Left forelimb (tissue), 1 donor: Measurements from ENCODE around the gene MEIOSIN.
"Not testable (repeated sequence)": the region's sequence is repeated elsewhere in the genome, so short reads cannot be mapped to it uniquely, and the experiment has no call there.

ENCODE experiments used
- DNase-seq: peaks from one replicate; pipeline ENCODE4 v3.0.0-alpha.2; 2018; ENCODE audit warnings: low spot score

The MEIOSIN gene, protein sequence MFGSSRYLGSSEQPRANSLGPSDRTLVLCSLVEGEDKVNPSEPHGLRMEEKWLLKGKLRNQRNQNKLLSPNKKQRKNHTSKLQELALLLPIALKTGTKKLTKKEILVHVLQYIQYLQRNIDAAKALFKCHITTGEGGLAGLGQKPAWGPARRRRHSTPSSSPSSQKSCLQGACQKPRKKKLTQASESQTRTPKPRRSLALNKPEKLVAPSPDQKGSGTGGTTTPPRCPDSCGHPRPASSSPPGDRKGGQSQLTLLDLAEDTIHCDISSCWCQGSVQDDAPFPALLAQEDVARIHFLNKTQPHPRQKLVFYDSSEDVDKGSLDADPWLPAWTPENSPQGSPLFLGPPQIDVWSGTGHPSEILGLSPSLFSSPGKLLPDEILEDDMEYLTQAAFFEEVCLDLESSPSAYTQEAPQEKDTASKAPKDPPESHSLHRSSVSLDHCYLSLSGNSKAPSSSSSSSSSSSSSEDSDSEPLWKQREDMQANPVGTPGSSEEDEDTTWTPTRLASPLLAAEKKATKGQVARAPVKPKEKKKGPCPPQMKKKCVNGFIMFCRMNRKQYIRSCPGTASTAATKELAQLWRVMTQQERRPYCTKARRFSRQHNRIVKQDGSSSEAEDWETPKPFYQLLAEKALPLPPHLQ

DNA sequence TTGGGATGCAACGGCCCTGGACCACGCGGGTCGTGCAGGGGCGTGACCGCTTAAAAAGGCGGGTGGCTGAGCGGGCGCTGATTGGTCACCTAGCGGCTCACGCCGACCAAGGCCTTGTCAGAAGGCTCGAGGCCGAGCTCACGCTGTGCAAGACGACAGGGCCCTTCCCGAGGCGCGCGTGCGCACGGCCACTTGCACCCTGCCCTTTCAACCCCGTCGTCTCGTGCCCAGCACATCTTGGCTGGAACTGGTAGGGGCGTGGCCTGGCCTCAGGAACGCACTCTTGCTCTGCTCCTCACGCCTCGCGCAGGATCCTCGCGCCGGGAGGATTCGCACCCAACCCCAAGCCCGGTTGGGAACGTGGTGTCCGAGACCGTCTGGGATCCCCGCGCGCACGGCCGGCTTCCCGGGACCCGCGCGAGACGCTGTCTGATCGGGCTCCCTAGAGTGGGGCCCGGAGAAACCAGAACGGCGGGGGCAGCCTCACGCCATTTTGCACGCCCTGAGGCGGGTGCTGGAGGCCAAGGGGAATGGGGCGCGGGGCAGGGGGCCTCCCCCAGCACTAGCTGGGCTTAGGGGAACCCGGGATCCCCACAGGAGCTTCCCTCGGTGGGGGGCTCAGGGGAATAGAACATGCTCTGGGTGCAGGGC lies at the start of gene MEIOSIN:
Gene MEIOSIN, plus strand, starts transcription at position 280 of the 651 bp plus-strand sequence. CDS start 1,938 bp downstream, outside the sequence.
- no peak for DNase-seq

DNA sequence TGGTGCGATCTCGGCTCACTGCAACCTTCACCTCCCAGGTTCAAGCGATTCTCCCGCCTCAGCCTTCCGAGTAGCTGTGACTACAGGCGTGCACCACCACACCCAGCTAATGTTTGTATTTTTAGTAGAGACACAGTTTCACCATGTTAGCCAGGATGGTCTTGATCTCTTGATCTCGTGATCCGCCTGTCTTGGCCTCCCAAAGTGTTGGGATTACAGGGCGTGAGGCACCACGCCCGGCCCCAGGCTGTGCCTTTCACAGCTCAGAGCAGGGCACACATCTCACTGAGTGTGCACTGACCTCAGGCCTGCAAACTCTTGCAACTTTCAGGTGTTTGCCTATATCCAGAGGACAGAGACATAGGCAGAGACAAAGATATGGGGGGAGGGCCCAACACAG lies 48.2 kb upstream of the MEIOSIN start:
- not testable (repeated sequence) for DNase-seq

DNA sequence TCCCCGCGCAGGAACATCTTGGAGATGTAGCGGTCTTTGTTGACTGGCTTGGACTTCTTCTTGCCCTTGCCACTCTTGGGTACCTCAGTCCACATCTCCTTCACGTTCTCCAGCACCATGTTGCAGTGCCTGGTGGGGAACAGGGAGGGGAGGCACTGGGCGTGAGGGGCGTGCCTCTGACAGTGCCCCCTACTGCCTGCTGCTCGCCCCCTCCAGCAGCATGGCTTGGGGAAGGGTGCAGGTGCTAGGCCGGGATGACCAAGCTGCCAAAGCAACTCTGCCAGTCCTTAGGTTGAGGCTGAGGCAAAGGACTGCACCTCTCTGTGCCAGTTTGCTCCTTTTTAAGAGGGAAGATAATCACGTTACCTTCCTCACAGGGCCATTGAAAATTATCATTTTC lies 45.6 kb upstream of the MEIOSIN start:
- no peak for DNase-seq

DNA sequence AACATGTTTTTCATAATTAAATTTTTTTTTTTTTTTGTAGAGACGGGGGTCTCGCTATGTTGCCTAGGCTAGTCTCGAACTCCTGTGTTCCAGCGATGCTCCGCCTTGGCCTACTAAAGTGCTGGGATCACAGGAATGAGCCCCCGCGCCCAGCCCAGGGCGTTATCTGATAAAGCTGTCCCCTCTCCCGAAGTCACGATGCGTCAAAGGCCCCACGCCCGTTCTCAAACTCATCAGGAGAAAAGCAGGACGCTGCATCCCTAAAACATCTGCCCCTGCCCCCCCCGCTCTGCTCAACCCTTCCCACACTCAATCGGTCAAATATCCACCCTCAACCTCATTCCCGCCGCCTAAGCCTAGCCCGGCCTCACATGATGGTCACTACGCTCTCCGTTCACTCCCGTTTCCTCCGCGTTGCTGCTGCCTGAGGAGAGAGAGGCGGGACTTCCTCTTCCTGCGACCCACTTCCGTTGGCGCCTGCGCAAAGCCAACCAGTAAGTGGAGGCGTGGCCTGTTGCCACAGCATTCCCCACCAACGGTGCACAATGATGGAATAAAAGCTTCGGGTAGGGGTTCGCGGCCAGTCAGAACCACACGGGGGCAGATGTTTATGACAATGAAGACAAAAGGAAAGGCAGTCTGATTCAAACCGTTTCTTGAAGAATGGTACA lies 41.6 kb upstream of the MEIOSIN start, which contains the start of gene SNRPD2:
Gene SNRPD2, minus strand, starts transcription at position 438 of the 671 bp plus-strand sequence. Its CDS starts 65 bp downstream, at position 373.
- DNase-seq, result no peak

DNA sequence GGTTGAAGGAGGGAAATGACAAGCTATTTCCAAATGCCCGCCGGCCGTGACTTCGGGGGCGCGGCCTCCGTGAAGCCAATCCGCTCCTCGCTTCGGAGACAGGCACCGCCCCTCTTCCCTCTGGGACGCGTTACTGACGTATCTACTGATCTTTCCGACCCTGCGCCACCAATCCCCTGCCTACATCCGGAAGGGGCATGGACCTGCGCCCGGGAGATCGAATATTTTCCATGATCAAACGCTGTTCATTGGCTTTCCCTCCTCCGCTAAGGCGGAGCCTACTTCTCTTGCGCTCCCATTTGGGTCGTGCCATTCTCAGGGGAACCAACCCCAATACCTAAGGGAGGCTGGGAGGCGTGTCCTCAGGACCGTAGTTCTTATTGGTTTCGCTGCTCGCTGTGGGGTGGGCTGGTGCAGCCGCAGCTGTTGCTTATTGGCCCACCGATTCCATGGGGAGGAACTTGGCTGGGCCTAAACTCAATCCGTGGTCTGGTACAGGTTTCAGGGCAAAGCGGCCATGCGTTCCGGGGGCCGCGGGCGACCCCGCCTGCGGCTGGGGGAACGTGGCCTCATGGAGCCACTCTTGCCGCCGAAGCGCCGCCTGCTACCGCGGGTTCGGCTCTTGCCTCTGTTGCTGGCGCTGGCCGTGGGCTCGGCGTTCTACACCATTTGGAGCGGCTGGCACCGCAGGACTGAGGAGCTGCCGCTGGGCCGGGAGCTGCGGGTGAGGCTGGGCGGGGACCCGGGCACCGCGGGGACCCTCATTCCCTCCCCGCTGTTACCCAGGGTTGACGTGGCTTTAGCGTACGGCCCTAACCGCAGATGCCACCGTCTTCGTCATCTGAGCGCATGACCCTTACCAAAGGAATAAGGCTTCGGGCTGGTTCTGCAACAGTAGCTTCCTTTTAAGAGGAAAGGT lies 40.8 kb upstream of the MEIOSIN start, which contains the start of gene QPCTL:
Gene QPCTL, plus strand, starts transcription at position 480 of the 919 bp plus-strand sequence. Its CDS starts 38 bp downstream, at position 518.
- peak; percentile 95 for DNase-seq

DNA sequence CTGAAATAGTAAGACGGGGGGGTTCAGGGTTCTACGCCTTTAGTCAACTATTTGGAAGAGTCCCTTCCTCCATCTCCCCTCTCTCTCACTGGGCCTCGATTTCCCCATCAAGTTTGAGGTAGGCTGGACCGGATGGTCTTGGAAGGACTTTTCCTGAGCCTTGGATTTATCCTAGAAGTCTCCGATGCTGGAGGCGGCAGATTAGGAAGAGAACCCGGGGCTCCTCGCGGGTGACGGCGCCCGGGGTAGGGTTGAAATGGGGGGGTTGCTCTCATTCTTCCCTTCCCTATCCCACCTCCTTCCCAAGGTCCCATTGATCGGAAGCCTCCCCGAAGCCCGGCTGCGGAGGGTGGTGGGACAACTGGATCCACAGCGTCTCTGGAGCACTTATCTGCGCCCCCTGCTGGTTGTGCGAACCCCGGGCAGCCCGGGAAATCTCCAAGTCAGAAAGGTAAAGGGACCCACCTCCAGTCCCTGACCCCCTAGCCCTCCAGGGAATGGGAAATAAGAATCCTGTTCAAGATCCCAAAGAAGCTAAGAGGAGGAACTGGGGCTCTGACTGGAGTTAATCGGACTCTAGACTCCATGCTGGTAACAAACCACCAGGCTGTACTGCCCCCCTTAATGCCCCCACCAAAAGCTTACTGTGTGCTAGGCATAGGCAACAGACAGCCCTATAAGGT lies 40.0 kb upstream of the MEIOSIN start:
- peak; percentile 83 for DNase-seq

DNA sequence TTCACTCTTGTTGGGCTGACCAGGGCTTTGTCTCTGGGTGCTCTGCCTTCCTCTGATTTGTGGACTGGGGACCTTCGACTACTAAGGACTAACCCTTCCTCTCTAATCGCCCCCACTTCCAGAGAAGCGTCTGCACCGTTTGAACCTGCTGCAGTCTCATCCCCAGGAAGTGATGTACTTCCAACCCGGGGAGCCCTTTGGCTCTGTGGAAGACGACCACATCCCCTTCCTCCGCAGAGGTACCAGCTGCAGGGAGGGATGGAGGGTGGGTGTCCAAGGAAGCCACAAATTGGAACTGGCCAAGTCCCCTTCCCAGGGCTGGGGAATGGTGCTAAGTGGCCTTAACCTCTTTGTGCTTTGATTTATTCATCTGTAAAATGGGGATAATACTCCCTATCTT lies 31.6 kb upstream of the MEIOSIN start:
- no peak for DNase-seq

DNA sequence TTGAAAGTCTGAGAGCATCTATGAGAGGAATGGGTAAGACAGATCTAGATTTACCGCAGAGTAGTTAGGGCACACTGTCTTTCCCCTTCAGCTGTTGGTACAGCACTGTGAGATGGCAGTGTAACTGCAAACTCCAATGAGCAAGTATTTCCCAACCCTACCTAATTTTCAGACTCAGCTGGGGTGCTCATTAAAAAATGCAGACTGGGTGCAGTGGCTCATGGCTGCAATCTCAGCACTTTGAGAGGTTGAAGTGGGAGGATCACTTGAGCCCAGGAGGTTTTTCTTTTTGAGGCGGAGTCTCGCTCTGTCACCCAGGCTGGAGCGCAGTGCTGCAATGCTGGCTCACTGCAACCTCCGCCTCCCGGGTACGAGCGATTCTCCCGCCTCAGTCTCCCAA lies 28.1 kb upstream of the MEIOSIN start:
- no peak for DNase-seq

DNA sequence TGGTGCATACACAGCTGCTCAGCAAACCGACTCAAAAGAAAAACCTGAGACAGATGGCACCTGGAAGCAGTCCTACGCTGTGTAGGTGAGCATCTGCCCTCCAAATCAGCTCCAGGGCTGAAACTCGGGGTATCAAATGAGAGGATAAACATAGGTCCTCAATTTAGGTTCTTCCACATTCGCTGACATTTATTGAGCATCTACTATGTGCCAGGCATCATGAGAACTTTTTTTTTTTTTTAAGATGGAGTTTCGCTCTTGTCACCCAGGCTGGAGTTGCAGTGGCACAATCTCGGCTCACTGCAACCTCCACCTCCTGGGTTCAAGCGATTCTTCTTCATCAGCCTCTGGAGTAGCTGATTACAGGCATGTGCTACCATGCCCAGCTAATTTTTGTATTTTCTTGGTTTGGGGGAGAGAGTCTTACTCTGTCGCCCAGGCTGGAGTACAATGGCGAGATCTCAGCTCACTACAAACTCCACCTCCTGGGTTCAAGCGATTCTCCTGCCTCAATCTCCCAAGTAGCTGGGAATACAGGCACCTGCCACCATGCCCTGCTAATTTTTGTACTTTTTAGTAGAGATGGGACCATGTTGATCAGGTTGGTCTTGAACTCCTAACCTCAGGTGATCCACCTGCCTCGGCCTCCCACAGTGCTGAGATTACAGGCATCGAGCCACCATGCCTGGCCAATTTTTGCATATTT lies 27.4 kb upstream of the MEIOSIN start:
- no peak for DNase-seq

DNA sequence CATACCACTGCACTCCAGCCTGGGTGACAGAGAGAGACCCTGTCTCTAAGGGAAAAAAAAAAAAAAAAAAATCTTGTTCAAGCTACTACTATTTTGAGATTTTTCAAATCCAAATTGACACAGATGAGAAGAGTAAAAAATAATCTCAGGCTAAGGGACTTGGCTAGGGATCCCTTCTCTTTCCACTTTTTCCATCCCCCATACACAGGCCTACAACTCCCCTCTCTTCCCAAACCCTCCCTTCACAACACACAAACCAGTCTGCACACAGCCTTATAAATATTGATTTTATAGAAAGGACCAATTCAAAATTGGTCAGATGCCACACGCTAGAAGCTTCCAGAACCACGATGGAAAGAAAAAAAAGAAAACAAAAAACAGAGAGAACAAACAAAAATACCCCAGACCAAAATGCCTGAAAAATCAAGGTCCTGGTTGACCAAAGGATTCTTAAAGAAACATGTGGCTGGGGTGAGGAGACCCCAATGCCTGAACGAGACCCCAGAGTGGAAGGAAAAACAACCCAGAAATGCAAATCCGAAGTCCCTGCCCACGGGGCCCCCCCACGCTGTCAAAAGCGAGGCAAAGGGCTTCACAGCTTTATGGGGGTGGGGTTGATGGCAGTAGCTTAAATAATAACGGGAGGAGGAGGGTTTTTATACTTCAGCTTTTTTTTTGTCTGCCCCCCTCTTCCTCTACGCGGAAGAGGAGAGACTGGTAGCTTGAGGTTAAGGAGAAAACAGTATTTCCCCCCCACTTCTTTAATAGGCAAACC lies 22.7 kb upstream of the MEIOSIN start:
- DNase-seq, result no peak

DNA sequence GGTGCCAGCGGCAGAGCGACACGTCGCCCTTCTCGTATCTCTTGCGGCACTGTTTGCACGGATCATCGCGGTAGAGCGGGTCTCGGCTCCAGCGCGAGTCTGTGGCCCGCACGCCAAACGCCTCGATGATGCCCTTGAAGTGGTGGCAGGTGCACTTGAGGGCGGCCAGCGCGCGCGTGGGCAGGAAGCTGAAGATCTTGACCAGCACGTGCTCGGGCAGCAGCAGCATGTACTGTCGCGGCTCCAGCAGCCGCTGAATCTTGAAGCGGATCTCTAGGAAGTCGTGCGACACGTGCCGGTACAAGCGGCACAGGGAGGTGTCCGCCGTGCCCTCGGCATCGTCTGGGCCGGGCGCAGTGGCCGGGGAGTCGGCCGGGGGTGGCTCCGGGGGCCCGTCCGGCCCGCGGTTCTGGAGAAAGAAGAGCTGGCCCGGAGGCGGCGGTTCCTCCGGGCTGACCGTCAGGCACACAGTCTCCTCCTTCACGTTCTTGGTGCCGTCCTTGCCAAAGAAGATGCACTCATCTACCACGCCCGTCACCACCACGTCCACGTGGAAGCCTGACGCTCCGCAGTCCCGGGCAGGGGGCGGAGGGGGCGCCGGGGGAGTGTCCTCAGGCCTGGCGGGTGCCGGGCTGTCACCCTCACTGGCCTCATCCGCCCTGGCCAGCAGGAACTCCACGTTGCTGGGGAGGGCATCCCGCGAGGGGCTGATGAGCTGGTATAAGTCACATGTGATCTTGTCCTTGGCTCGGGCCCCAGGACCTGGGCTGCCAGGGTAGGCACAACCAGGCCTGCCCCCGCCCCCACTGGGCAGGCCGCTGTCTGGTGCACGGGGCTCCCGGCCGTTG lies 21.2 kb upstream of the MEIOSIN start:
- DNase-seq, result no peak

DNA sequence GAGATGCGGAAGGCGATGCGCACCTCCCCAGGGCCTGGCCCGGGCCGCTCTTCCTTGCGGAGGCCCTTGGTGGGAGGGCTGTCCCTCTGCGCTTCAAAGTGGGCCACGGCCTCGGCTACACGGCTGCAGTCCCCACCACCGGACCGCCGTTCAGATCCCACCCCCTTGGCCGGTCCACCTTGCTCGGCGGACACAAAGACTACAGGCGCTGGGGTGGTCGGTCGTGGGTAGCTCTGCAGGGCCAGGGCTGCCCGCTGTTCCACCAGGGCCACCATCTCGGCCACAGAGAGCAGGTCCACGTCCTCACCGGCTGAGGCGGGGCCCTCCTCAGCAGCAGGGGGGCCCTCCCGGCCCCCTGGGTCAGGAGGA lies 20.6 kb upstream of the MEIOSIN start:
- no peak for DNase-seq

DNA sequence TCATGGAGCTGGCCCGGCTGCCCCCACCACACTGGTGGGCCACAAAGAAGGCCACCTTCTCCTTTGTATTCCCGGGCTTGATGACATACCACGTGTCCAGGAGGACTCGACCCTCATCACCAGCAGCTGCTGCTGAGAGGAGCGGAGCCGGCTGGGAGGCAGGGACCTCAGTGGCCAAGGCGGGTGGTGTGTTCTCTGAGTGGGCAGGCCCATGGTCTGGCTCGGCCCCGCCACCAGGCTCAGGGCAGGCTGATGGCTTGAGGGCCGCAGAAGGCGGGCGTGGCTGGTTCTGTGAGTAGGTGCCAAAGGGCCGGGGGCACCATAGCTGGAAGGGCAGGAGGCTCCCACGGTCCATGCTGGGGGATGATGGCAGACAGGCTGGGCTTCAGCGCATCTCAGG lies 20.1 kb upstream of the MEIOSIN start:
- DNase-seq, result no peak

DNA sequence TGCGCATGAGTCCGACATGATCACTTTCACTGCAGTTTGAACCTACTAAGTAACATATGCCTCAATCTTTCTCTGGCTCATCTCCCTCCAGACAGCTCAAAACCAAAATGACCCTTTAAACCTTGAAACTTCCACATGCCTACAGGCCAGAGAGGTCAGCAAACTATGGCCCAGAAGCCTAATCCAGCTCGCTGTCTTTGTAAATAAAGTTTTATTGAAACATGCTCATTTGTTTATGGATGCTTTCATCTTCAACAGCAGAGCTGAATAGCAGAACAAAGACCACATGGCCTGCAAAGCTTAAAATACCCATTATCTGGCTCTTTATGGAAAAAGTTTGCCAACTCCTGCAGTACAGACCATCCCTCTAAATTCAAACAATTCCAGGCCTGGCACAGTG lies 18.1 kb upstream of the MEIOSIN start:
- no peak for DNase-seq

DNA sequence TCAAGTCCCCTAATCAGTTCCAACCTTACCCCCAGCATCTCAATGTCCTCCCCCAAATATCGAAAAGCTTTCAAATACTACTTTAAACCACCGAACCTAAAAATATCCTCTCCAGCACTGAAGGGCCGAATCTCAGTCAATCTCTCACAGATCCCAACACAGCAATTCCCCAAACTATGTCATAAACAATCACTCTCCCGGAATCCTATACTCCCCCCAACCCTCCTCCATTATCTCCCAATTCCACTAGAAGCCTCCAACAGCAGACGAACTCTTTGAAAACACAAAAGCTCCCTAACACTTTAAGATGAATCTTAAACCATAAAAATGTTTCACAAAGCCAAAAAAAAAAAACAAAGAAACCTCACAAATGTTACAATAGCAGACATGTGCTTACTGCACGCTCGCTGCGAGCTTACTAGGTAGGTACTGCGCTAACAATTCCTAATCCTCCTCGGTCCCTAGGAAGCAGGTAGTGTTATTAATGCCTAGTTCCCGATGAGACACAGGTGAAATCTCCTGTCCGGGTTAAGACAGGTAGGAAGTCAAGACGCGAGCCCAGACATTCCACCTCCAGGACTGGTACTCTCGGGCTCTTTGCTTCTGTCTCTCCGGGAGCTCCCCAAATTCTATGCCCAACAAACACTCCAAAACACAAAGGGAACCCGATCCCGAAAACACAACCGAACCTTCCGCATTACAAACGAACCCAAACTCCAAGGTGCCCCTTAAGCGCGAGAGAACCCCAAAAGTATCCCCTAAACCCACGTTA lies 16.7 kb upstream of the MEIOSIN start:
- no peak for DNase-seq

DNA sequence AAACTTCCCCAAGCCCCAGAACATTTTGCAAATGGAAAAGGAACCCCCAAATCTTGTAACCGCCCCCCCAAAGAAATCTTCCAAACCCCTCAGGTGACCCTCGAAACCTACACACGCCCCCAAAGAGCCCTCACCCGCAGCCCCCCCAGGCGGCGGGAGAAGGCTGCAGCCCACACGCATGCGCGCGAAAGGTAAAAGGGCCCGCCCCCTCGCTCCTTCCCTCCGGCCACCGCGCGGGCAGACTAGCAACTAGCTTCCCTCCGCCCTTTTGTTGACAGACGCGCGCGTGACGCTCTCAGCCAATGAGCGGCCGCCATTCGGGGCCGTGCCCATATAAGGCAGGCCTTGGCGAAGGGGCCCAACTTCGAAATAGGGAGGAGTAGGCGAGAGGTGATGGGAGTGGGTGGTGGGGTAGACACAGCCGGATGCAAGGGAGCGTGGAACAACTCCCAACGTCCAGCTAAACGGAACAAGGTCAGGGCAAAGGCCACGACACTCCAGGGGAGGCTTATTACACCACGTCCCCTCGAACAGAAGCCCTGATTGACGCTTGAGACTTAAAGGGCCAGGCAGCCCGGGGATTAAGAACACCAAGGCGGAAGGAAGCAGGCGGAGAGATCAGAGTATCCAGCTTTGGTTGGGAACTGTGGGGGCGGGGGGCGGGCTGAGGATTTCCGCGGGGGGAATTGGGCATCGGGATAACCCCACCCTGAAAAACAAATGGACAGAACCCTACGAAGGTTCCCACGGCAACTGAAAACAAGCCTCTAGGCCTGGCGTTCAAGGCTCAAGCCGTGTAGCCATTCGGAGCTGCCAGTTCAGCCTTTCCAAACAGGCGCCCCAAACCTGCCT lies 15.9 kb upstream of the MEIOSIN start:
- peak; percentile 99 for DNase-seq
